ENCODE data around the gene CELF2. TPM values are rescaled to one million over a fixed set of nuclear protein-coding genes. Genes with fewer than 3 reads are reported as not detected.

Gene CELF2
- total RNA-seq, 2 donors from 2014 or later = 70.6 to 80.6 TPM

DNA sequence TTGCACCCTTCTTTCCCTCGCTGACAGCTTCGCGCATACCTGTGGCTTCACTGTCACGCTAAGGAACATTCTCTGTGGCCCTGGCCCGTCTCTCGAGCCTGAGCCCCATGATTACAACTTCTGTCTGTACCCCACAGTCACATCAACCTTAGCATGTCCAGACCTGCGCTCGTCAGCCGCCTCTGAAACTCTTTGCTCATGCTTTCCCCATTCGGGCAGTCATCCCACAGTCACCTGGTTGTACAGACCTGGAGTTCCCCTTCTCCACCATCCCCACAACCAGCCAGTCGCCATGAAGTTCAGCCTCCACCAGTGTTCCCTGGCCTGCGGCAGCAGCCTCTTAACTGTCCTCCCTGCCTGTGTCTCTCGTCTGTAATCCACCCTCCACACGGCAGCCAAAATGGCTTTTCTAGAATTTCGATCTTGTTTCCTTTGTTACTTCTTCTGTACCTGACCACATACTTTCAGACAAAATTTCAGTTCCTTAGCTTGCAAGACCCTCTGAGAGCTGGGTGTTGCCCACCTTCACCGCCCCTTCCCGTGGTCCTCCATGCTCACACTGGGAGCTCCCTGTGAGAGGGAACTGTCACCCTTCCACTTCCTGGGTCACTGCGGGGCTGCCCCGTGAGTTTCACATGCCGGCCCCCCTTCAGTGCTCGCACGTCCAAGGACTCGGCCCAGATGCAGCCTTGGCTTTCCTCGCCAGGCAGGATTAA lies 229.2 kb downstream of the CELF2 start:
- DNase-seq (ENCODE audit: low spot score) = no peak
- intact Hi-C loops (cut with DNase I) = loop anchor here in 1 of 2 donors (1.0 kb wide), 1 partner anchor 25 kb away; no protein-coding TSS in a partner anchor

GRCh38 chr10:11249152-11249807 lies 231.6 kb downstream of the CELF2 start:
- DNase-seq (ENCODE audit: low spot score) = no peak
- intact Hi-C loops (cut with DNase I) = no loop called here

DNA sequence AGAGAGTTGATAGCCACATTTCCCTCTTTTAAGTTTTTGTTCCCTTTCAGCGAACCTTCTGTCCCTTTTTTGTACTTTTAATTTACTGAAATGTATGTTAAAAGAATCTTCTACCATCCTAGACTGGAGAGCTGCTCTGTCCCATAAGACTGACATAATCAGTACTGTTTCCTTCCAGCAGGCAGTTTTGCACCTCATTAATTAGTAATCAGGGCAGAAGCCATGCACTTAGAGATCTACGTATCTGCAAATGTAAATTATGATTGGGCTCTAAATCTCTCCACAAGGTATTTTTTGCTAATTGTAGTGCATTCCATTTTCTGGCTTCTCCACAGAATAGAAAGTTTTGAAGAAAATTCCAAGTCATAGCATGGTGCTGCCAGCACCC lies 232.1 kb downstream of the CELF2 start:
- intact Hi-C loops (cut with DNase I) = no loop called here

GRCh38 chr10:11250304-11250703 lies 232.6 kb downstream of the CELF2 start:
- DNase-seq (ENCODE audit: low spot score) = no peak
- intact Hi-C loops (cut with DNase I) = no loop called here

More for the DNA sequence above, 232.1 kb downstream of the CELF2 start:
- DNase-seq (ENCODE audit: low spot score) = no peak

DNA sequence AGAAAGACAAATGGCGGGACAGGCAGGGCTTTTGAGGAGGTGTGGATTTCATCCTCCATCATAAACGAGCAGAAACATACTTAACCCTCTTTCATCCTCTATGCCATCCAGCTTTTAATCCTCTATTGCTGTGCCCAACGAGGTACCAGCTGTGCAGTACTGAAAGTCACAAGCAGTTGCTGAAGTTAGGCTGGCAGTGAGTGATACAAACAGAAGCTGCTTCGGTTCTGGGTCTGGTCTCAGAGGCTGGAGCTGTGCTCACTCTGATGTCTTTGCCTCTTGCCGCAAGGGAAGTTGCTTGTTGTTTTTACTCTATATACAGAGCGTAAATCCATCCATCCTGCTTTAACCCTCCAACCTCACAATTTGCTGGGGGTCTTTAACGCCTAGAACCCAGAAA lies 235.2 kb downstream of the CELF2 start:
- intact Hi-C loops (cut with DNase I) = no loop called here

DNA sequence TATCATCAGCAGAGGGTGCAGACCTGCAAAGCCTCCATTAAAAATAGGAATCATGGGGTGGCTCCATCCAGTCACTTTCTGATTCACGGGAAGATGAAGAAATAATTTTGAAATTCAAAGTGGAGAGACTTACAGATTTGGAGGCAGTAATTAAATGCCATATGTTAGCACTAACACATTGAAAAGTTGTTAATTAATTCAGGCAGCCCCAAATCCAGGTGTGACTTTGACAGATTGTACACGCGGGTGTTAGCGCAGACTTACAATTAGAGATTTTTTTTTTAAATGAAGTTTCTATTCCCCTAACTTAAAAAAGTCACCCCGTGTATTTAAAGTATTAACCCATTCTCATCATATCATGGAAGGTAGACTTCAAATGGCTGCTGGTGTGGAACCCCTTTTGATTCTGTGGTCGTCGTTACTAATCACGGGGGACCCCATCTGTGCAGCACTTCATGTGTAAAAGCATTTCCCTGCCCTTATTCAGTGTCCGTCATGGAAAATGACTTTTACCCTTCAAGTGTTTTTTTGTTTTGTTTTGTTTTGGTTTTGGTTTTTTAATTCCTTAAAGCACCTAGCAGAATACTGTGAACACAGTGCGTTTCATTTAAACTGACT lies 235.8 kb downstream of the CELF2 start:
- intact Hi-C loops (cut with DNase I) = no loop called here

More for the DNA sequence above, 235.2 kb downstream of the CELF2 start:
- DNase-seq (ENCODE audit: low spot score) = no peak

DNA sequence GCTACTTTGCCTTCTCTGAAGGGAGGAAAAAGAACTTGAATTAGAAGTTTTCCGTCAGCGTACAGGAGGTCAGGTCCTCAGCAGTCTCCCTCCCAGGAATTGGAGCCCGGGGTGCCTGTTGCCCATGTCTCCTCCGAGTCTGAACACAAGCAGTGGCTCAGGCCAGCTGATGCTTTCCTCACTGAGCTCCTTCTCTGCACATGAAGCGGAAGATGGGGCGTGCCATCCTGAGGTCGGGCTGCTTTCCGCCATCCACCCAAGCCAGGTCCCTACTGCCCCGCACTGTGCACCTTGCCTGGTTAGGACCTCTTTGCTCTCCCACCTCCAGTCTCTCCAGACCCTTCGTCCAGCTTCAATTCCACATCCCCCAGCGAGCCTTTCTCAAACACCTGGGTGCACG lies 237.5 kb downstream of the CELF2 start:
- no peak for DNase-seq (ENCODE audit: low spot score)
- intact Hi-C loops (cut with DNase I) = no loop called here

More for the DNA sequence above, 235.8 kb downstream of the CELF2 start:
- DNase-seq (ENCODE audit: low spot score) = no peak

DNA sequence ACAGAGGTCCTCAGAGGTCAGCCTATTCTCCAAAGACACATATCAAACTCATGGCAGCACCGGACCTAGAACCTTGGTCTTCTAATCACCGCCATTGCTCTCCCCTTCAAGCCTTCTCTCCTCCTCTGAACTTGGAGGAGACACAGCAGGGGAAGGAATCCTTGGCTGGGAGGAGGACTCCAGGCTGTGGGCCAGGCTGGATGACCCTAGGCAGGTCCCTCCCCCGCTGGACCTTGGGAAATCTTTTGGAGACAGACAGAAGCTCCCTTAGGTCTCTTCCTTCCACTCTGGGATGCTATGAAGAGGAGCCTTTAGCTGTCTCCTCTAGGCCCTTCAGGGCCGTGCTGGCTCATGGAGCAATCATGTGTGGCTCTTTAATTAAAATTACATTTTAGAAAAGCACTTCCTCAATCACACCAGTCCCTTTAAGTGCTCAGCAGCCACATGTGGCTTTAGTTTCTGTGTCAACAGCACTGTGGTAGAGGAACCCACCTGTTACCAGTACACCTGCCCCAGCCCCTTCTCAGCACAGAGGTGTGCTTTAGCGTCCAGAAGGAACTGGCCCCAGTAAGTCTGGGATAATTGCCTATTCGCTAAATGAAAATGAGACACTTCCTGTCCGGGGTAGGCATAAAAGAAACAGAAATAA lies 238.2 kb downstream of the CELF2 start:
- intact Hi-C loops (cut with DNase I) = no loop called here
- DNase-seq (ENCODE audit: low spot score) = no peak

GRCh38 chr10:11256896-11257295 lies 239.2 kb downstream of the CELF2 start:
- DNase-seq (ENCODE audit: low spot score) = no peak
- intact Hi-C loops (cut with DNase I) = no loop called here

DNA sequence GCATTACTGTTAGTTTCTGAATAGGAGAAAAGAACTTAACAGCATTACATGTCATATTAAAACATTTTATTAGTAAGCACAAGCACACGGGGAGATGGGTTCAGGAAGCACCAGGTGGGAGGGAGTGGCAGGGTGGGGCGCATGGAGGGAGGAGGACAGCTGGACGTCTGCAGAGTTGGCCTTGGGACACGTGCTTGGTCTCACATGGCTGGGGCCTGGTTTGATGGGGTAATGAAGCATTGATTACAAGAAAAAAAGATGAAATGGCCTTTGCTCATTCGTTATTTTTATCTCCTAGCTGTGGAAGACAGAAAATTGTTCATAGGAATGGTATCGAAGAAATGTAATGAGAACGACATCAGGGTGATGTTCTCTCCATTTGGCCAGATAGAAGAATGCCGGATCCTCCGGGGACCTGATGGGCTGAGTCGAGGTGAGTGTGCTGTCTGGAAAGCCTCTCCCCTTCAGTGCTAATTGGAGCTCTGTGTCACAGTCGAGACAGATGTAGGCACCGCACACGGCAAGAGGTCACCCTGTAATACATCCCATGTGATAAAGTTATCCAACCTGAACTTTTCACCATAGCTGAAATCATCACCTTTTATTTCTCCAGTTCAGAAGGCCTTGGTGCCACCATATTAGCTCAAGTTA lies 239.9 kb downstream of the CELF2 start:
- intact Hi-C loops (cut with DNase I) = no loop called here
- no peak for DNase-seq (ENCODE audit: low spot score)

DNA sequence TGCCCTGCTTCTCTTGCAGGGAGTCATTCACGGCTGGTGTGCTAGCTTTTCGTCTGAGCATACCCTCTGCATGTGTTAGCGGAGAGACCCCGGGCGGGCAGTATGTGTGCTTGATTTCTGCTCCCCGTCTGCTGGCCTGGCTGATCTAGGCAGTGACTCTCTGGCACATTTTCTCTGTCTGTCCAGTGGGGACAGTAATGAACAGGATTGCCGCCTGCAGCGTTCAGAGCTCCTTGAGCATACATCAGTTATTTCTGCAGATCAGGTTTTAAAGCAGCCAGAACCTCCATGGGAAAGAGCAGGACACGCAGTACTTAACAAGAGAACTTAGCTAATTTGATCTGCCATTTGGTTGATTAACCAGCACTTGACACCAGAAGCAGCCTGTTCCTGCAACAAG lies 242.5 kb downstream of the CELF2 start:
- DNase-seq (ENCODE audit: low spot score) = no peak
- intact Hi-C loops (cut with DNase I) = no loop called here

DNA sequence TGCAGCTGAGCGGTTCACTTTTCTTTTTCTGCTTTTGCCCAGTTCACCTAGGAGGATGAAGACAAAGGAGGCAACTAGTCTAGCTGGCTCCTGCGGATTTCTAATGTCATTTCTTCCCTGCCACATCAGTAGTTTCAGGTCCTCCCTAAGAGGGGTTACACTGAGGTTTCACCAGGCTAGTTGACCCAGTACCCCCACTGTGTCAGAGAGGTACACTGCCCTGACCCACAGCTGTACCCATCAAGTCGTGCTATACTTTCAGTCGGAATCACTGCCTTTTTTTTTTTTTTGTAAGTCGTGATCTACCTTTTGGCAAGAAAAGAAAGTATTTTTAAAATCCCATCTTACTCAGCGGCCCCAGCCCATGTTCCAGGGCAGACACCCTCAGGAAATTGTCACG lies 243.5 kb downstream of the CELF2 start:
- DNase-seq (ENCODE audit: low spot score) = no peak
- intact Hi-C loops (cut with DNase I) = no loop called here

DNA sequence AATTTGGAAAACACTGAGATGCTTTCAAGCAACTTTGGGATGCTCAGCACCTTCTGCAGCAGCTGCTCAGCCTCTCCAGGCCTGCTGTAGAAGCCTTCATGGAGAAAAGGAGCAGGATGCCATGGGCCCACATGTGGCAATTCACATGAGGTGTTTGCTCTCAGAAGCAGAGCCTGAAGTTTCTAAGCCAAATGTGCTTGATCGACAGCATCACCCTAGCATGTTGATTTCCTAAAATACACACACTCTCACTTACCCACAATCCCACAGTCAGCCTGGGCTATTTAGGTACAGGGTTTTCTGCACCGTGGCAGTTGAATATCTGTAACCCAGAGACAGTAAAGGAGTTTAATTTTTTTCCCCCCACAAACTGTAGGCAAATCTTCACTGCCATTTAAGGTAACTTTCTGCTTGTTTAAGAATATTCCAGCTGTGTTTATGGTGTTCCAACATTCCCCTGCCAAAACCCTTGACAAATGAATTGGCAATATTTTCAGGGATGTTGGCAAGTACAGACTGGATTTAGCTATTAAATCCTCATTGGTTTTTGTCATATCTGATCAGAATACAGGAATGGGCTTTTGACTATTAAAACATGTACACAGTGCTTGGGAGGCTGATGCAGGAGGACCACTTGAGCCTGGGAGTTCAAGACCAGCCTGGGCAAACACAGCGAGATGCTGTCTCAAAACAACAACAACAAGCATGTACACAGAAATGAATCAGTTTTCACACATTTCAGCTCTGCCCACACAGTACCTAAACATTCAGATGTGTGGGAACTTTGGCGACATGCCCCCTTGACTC lies 244.2 kb downstream of the CELF2 start:
- intact Hi-C loops (cut with DNase I) = no loop called here
- DNase-seq (ENCODE audit: low spot score) = no peak

GRCh38 chr10:11262494-11263345 lies 245.0 kb downstream of the CELF2 start:
- no peak for DNase-seq (ENCODE audit: low spot score)
- intact Hi-C loops (cut with DNase I) = no loop called here

DNA sequence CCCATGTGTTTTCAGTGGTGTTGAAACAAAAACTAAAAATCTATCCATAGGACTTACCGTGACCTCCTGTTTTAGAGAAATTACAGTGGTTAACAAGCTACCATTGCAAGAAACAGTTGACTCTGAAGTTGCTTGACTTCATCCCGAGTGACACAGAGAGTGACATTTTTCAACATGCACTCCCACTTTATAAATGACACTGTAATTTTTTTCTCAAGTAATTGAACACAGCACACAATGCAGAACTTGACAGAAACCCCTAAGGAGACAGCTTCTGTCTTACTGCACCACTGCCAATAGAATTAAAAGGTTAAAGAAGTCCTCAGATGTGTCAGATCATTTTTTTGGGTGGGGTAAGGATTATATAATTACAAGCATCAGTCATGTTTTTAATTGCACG lies 246.1 kb downstream of the CELF2 start:
- intact Hi-C loops (cut with DNase I) = no loop called here
- DNase-seq (ENCODE audit: low spot score) = no peak

- intact Hi-C loops (cut with DNase I) = no loop called here
- DNase-seq (ENCODE audit: low spot score) = no peak
Observed at GRCh38 chr10:11264296-11265048, 246.8 kb downstream of the CELF2 start.

DNA sequence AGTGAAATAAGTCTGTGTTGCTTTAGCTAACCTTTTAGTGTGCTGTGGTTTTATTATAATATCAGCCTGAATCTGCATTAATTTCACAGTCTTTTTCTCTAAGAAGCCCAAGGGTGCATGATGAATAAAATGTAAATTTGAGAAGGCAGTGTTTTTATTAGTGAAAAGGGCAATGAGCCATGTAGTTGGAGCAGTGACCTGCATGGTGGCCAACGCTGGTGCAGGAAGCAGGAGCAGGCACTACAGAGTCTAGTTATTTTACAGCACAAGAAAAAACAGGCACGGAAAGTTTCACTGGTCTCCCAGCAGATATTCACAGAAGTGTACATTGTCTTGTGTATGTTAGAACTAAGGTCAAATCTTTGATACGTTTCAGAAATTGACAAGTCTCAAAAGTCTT lies 247.8 kb downstream of the CELF2 start:
- intact Hi-C loops (cut with DNase I) = no loop called here
- DNase-seq (ENCODE audit: low spot score) = no peak

All from posterior vena cava (tissue), 2 donors.